Keratinocyte (primary cell): ENCODE results near the gene RAB9A. TPM values are rescaled to one million over a fixed set of nuclear protein-coding genes. Genes with fewer than 3 reads are reported as not detected.

ENCODE experiments used
- DNase-seq: peaks from one replicate; pipeline ENCODE4 v3.0.0-alpha.2; 2011; ENCODE audit warnings: low read depth, missing footprints, low spot score
- FAIRE-seq: peaks from 2 replicates; lab custom pipeline; 2011; peaks lifted over from hg19 to GRCh38; lab: Jason Lieb, UNC
- H2AFZ ChIP-seq: 2 replicates; pipeline ENCODE4 v1.6.0; 2012; ENCODE audit warnings: low read length, control low read depth, inconsistent platforms; ENCODE audit not compliant: control insufficient read depth
- H3K27ac ChIP-seq: 2 replicates; pipeline ENCODE4 v1.5.1; 2011; ENCODE audit warnings: low read length; ENCODE audit not compliant: control insufficient read depth, insufficient read depth
- H3K27me3 ChIP-seq: 3 replicates; pipeline ENCODE4 v1.6.0; 2011; ENCODE audit warnings: low read length; ENCODE audit not compliant: control insufficient read depth, insufficient read depth; ENCODE audit errors: extremely low read depth
- H3K36me3 ChIP-seq, 2 experiments: 2 replicates in 1 of 2; 3 replicates in 1 of 2; pipeline ENCODE4 v1.5.1; 2011; ENCODE audit warnings: low read length in 2 of 2, mild to moderate bottlenecking in 1 of 2; ENCODE audit not compliant: control insufficient read depth in 2 of 2, insufficient read depth in 2 of 2; ENCODE audit errors: extremely low read depth in 1 of 2
- H3K4me1 ChIP-seq: 3 replicates; pipeline ENCODE4 v1.5.1; 2011; ENCODE audit warnings: low read length; ENCODE audit not compliant: control insufficient read depth, insufficient read depth; ENCODE audit errors: extremely low read depth
- H3K4me2 ChIP-seq: 3 replicates; pipeline ENCODE4 v1.6.0; 2011; ENCODE audit warnings: low read depth, low read length; ENCODE audit not compliant: control insufficient read depth, insufficient read depth; ENCODE audit errors: extremely low read depth
- H3K4me3 ChIP-seq, 3 experiments: fragments of 200-600 bp in 1 of 3; sonication (generic) in 1 of 3; 2 replicates in 2 of 3; 3 replicates in 1 of 3; pipeline ENCODE4 v1.5.1; 2011 to 2016; ENCODE audit warnings: low read length in 3 of 3, mild to moderate bottlenecking in 3 of 3, control low read depth in 2 of 3, inconsistent platforms in 1 of 3, low read depth in 1 of 3, mixed read lengths in 1 of 3, mixed run types in 1 of 3, moderate library complexity in 1 of 3; ENCODE audit not compliant: control insufficient read depth in 2 of 3, insufficient read depth in 2 of 3; ENCODE audit errors: extremely low read depth in 1 of 3
- H3K79me2 ChIP-seq: 2 replicates; pipeline ENCODE4 v1.6.0; 2012; ENCODE audit warnings: low read length; ENCODE audit not compliant: control insufficient read depth, insufficient read depth
- H3K9ac ChIP-seq: 3 replicates; pipeline ENCODE4 v1.6.0; 2011; ENCODE audit warnings: low read length; ENCODE audit not compliant: control insufficient read depth, insufficient read depth; ENCODE audit errors: extremely low read depth
- H3K9me1 ChIP-seq: 3 replicates; pipeline ENCODE4 v1.6.0; 2011; ENCODE audit warnings: low read length; ENCODE audit not compliant: control insufficient read depth, insufficient read depth; ENCODE audit errors: extremely low read depth
- H3K9me3 ChIP-seq: 2 replicates; pipeline ENCODE4 v1.5.1; 2012; ENCODE audit warnings: low read depth, low read length; ENCODE audit not compliant: control insufficient read depth
- H4K20me1 ChIP-seq: 3 replicates; pipeline ENCODE4 v1.6.0; 2011; ENCODE audit warnings: low read length; ENCODE audit not compliant: control insufficient read depth, insufficient read depth; ENCODE audit errors: extremely low read depth
- EZH2 ChIP-seq: IDR thresholded peaks from one replicate; pipeline ENCODE4 v1.6.1; 2012; ENCODE audit warnings: inconsistent platforms, mild to moderate bottlenecking, low read length, moderate library complexity
- dilution Hi-C: fragments of 300-500 bp; cut with MboI; formaldehyde crosslinking; loops from one replicate; pipeline ENCODE4 v1.7.0; 2020; ENCODE audit warnings: low sequenced_read_pairs; ENCODE audit not compliant: extremely low pct_ligation_motif_present
- polyA plus RNA-seq, 5 experiments: library from polyadenylated mRNA; depleted of rRNA in 3 of 5; stranded (reverse) in 3 of 5; stranded (forward) in 1 of 5; unstranded in 1 of 5; fragments of >200 nt; gene quantifications; 1 replicate in 1 of 5; 2 replicates in 3 of 5; 3 replicates in 1 of 5; pipeline versions ENCODE4 v1.2.1 to v1.2.3, GENCODE V29; 2011 to 2012; ENCODE audit warnings: missing spikeins in 2 of 5, low read depth in 1 of 5, low replicate concordance in 1 of 5
- TF ChIP-seq, protein P1 (sequence below), 3 experiments: IDR thresholded peaks in 1 of 3; conservative IDR thresholded peaks in 1 of 3; optimal IDR thresholded peaks in 1 of 3; 2 replicates in 2 of 3; 3 replicates in 1 of 3; pipeline versions ENCODE3 to v1.5.1; 2011; ENCODE audit warnings: low read length in 3 of 3, mild to moderate bottlenecking in 3 of 3, moderate library complexity in 2 of 3, control low read depth in 1 of 3, inconsistent platforms in 1 of 3; ENCODE audit not compliant: insufficient read depth in 2 of 3; ENCODE audit errors: extremely low read depth in 1 of 3

Gene RAB9A
- polyA plus RNA-seq, 1 donor (not counting 4 experiments of a cell fraction or from before 2014, with no cell fraction given) = 46.0 TPM

GRCh38 chrX:13694983-13695382, 6.1 kb downstream of the RAB9A start:
- DNase-seq (no peak), FAIRE-seq (no peak)
- Histone ChIP-seq H3K27me3 (no peaks in the 10 kb centered on the region), H3K9me1 (no peaks in the 10 kb centered on the region), H3K79me2 (peaks cover 55% of the 10 kb centered on the region), H3K9me3 (no peaks in the 10 kb centered on the region), H4K20me1 (no peaks in the 10 kb centered on the region), H2AFZ (no peak overlapping the region), H3K27ac (no peak overlapping the region), H3K4me2 (no peak overlapping the region), H3K9ac (no peak overlapping the region), H3K4me1 (peaks cover 48% of the 10 kb centered on the region), H3K4me3 (no peak overlapping the region), H3K36me3 (peaks cover 2 to 3% of the 10 kb centered on the region in 2 experiments)
- TF ChIP-seq EZH2 = no peak
- TF ChIP-seq, protein P1, sequence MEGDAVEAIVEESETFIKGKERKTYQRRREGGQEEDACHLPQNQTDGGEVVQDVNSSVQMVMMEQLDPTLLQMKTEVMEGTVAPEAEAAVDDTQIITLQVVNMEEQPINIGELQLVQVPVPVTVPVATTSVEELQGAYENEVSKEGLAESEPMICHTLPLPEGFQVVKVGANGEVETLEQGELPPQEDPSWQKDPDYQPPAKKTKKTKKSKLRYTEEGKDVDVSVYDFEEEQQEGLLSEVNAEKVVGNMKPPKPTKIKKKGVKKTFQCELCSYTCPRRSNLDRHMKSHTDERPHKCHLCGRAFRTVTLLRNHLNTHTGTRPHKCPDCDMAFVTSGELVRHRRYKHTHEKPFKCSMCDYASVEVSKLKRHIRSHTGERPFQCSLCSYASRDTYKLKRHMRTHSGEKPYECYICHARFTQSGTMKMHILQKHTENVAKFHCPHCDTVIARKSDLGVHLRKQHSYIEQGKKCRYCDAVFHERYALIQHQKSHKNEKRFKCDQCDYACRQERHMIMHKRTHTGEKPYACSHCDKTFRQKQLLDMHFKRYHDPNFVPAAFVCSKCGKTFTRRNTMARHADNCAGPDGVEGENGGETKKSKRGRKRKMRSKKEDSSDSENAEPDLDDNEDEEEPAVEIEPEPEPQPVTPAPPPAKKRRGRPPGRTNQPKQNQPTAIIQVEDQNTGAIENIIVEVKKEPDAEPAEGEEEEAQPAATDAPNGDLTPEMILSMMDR (optimal IDR thresholded peaks at IDR 0.05 in 1 of 3, IDR thresholded peaks at IDR 0.05 in 1 of 3, conservative IDR thresholded peaks at IDR 0.05 in 1 of 3; ENCODE audit: extremely low read depth in 1 of 3, insufficient read depth in 2 of 3, low read length in 3 of 3) = no peak
- dilution Hi-C loops = no loop called here

GRCh38 chrX:13695601-13696115, 6.7 kb downstream of the RAB9A start:
- dilution Hi-C loops = no loop called here
- Histone ChIP-seq H4K20me1 (no peaks in the 10 kb centered on the region), H3K9ac (no peak overlapping the region), H3K9me1 (peaks cover 2% of the 10 kb centered on the region), H3K36me3 (peaks cover 2 to 3% of the 10 kb centered on the region in 2 experiments), H2AFZ (no peak overlapping the region), H3K27ac (no peak overlapping the region), H3K4me2 (no peak overlapping the region), H3K4me3 (no peak overlapping the region), H3K79me2 (peaks cover 53% of the 10 kb centered on the region), H3K4me1 (peaks cover 44% of the 10 kb centered on the region), H3K9me3 (no peaks in the 10 kb centered on the region), H3K27me3 (no peaks in the 10 kb centered on the region)
- FAIRE-seq = no peak
- DNase-seq = no peak
- TF ChIP-seq, protein P1 (optimal IDR thresholded peaks at IDR 0.05 in 1 of 3, IDR thresholded peaks at IDR 0.05 in 1 of 3, conservative IDR thresholded peaks at IDR 0.05 in 1 of 3; ENCODE audit: extremely low read depth in 1 of 3, insufficient read depth in 2 of 3, low read length in 3 of 3) = no peak
- no peak for TF ChIP-seq EZH2
